OCI-LY1 (cell line): Measurements from ENCODE around the gene MX1.

Experiments used
- CTCF ChIP-seq: fragments of 200-600 bp; sonication (generic), shearing (Covaris generic); IDR thresholded peaks from 2 replicates; pipeline ENCODE4 v1.5.1; 2017; ENCODE audit warnings: mild to moderate bottlenecking, antibody characterized with exemption, low read length, moderate library complexity, mixed read lengths
- EZH2 ChIP-seq: fragments of 200-600 bp; sonication (generic), shearing (Covaris generic); IDR thresholded peaks from 2 replicates; pipeline ENCODE4 v1.8.0; 2017; ENCODE audit warnings: borderline replicate concordance, mixed run types, mild to moderate bottlenecking, antibody characterized with exemption, low read length, moderate library complexity, mixed read lengths

DNA sequence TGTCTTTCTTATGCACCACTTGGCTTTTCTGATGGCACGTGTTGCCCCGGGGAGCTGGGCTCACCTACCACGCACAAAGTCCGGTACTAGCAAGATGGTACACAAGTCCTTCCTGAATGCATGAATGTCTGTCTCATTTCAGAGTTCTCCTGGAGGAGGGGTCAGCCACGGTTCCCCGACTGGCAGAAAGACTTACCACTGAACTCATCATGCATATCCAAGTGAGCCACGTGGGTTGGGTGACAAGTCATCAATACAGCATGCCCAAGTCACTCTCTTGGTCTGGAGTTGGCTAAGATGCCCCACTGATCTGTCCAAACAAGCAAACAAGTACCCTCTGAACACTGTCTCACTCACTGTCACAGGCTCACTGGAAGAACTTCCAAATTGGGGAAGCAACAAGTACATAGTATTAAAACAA is 28.6 kb upstream of the MX1 start:
- no peak for TF ChIP-seq CTCF
- TF ChIP-seq EZH2: no peak
